RPMI7951 (cell line): ENCODE measurements around the gene ASAP3. TPM values are rescaled to one million over a fixed set of nuclear protein-coding genes. Genes with fewer than 3 reads are reported as not detected.

Source experiments
- DNase-seq: peaks from one replicate; pipeline ENCODE4 v3.0.0-alpha.2; 2012; ENCODE audit warnings: low read depth
- total RNA-seq: library from RNA; depleted of rRNA; stranded (reverse); fragments of >200 nt; shearing (Covaris generic); gene quantifications from 2 replicates; pipeline ENCODE4 v1.2.3, GENCODE V29; 2014

The ASAP3 gene
- total RNA-seq, 1 experiment from 2014 or later: 11.2 TPM

DNA sequence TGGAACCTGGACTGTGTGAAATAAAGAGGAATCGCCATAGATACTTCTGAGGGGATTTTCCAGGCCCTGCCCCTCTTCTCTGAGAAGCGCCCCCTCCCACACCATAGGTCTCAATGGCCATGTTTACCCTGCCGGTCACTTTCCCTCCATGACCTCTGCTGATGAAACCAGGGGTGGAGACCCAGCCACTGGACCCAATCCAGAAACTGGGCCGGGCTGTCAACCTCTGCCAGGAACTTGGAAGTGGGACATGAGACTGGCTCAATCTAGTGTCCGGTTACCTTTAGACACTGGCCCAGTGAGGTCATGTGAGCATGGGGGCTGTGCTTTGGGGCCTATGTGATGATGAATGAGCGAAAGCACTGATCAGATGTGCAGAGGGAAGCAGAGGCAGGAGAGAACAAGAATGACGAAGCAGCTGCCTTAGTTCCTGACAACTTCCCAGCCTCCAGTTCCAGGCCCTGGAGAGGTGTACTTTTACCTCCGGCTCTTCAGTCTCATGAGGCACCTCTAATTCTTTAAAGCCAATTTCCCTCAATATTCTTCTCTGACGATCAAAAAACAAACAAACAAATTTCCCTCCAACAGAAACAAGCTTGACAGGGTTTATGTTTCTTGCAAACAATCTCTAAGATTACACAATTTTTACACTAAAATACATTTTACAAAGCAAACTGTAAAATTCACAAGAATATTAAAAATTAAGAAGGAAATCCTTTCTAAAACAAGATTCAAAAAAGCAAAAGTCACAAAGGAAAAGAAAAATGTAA, 4.9 kb downstream of the ASAP3 start:
- DNase-seq: no peak

- no peak for DNase-seq
These were observed 6.4 kb downstream of the ASAP3 start for GRCh38 chr1:23477359-23478144.

DNA sequence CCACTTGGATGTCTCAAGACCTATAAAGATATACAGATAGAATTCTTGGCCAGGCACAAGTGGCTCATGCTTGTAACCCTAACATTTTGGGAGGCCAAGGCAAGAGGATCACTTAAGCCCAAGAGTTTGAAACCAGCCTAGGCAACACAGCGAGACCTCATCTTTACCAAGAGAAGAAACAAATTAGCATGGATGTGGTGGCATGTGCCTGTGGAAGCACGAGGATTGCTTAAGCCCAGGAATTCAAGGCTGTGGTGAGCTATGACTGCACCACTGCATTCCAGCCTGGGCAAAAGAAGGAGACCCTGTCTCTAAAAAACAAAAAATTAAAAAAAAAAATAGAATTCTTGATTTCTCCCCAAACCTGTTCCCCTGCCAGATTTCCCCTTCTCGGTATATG, 8.3 kb downstream of the ASAP3 start:
- DNase-seq: no peak

DNA sequence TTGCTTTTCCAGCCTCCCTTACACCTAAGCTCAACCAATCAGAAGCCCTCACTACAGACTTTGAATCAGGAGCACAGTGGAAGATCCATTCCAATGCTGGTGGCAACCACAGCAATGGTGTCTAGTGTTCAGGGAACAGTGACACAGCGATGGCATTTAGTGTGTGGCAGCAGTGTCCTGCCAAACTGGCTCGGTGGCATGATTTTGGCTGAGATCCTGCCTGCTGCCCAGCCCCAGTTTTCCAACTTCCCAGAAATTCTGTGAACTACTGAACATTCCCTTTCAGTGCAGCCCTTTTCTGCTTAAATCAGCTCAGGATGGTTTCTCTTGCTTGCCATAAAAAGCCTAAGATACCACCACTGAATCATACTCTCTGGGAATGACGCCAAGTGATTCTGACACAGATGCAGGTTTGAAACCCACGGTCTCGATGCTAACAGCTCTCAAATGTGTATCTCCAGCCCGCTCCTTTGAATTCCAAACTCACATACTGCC, 8.8 kb downstream of the ASAP3 start:
- peak; percentile 94 for DNase-seq

DNA sequence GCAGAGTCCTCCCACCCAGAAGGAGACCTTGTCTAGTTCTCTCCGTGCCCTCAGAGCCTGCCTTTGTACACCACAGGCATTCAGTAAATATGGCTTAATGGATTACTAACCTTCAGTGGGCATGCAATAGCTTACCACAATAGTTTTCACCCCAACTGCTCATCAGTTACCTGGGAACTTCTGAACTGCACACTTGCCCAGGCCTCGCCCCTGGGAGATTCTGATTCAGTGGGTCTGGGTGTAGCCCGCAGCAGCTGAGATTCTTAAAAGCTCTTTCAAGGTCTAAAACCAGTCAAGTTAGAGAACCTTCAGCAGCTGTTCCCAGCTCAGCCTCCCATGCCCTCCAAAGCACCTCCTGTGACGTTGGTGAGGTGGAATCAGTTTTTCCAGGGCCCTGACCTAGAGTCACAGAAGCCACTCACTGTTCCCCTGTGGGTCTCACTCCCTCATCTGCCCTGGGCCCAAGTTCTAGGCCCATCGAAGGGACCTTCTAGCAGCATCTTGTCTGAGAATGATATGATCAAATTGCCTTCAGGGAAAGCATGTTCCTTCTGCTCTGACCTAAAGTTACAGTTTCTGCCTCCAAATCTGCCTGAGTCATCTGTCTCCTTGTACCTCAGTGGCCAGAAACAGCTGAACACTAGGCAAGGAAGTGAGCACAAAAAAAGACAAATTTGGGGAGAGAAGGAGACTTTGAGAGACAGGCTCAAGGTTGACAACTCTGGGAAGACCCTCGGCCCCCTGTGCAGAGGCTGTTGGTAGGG, 10.8 kb downstream of the ASAP3 start:
- peak; percentile 46 for DNase-seq

- DNase-seq: no peak
These were observed 11.5 kb downstream of the ASAP3 start for GRCh38 chr1:23472351-23473036.

GRCh38 chr1:23471473-23472075, 12.4 kb downstream of the ASAP3 start:
- no peak for DNase-seq

DNA sequence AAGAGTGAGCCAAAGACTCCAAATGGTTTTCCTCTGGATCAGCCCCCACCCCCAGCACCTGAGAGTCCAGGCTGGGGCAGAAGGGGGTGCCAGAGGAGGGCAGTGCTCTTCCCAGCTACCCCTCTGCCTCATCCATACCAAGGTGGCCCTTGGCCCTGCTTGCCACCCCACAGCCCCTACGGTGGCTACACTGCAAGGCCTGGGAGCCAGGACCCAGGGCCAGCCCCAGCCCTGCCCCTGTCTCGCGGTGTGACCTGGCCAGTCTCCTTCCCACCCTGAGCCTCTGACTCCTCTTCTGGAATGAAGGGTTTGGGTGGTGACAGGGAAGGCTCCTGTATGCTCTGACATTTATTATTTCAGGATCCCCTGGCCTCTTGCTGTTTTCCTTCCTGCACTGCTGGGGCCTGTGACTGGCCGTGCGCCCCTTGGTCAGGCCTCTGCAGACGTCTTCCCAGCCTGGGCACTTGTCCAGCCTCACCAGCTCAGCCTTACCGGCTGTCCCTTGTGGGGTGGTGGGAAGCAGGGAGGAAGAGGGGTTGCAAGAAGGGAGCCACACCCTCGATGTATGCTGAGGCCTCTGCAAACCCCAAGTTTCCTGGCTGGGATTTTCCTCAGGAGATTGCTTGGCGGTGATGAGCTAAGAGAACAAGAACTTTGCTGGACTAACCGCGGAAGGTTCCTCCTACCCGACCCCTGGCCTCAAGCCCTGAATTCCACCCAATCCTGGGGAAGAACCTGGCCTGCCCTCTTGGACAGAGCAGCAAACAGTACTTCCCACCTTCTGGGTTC, 13.5 kb downstream of the ASAP3 start:
- peak; percentile 61 for DNase-seq

- DNase-seq: no peak
These were observed 14.5 kb downstream of the ASAP3 start for GRCh38 chr1:23469372-23469982.

DNA sequence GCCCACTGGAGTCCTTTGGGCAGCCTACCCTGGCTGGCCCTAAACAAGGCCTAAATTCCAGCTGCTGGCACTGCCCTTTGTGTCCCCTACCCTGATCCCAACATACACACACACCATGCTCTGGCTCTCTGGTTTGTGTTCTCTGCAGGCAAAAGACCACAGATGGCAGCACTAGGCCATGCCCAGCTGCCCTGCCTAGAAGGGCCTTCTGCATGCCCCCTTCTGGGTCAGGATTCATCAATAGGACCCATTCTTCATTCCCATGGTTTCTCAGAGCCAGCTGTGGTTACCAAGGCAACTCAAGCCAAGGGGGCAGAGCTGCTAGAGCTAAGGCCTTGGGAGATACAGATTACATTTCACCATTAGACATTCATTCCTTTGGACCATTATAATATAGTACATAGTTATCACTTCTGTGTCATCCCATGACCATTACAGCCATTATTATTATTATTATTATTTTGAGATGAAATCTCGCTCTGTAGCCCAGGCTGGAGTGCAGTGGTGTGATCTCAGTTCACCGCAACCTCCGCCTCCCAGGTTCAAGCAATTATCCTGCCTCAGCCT, 17.5 kb downstream of the ASAP3 start:
- DNase-seq: no peak

GRCh38 chr1:23463286-23463685, 20.7 kb downstream of the ASAP3 start:
- no peak for DNase-seq

GRCh38 chr1:23462766-23463165, 21.2 kb downstream of the ASAP3 start:
- no peak for DNase-seq

GRCh38 chr1:23461050-23461449, 22.9 kb downstream of the ASAP3 start:
- DNase-seq: no peak

DNA sequence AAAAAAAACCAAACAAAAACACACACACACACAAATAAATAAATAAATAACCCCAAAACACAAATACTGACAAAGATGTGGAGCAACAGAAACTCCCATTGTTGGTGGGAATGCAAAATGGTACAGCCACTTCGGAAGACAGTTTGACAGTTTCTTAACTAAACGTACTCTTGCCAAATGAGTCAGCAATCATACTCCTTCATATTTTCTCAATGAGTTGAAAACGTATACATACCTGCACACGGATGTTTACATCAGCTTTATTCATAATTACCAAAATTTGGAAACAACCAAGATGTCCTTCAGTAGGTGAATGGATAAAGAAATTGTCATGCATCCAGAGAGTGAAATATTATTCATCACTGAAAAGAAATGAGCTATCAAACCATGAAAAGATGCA, 23.5 kb downstream of the ASAP3 start:
- DNase-seq: no peak

GRCh38 chr1:23459338-23459757, 24.6 kb downstream of the ASAP3 start:
- DNase-seq: no peak

DNA sequence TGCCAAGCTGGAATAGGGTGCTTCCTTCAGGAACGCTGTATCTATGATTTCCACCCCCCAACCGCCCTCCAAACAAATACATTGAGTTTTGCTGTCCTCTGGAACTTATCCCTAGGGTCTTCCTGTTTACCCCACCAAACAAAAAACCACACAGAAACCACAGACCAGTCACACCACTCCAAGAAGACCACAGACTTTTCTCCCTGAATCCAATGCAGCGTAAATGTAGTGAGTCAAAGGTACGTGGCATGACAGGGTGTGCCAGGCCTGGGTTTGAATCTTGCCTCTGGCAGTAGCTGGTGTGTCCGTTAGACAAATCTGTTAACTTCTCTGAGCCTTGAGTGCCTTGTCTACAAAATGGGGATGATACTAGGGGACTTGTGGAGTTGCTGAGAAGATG, 27.8 kb downstream of the ASAP3 start:
- peak; percentile 97 for DNase-seq

- no peak for DNase-seq
These were observed 30.5 kb downstream of the ASAP3 start for GRCh38 chr1:23453455-23454000.

GRCh38 chr1:23452011-23452411, 32.0 kb downstream of the ASAP3 start:
- peak; percentile 88 for DNase-seq

DNA sequence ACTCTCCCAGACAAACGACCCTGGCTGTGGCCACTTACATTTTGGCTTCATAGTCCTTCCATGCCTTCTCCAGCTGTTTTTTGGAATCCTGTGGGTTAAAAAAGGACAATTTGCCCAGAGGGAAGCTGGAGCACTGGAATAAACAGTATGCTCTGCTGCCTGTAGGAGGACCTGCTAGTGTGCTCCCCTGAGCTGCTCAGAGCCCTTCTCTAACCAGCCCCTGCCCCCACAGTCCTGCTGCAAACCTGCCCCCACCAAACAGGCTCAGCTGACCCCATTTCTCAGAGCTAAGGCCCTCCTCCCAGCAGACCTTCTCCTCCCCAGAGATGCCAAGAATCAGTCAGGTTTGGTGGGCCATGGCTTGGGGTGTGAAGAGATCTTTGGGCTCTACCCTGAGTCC, 32.5 kb downstream of the ASAP3 start:
- DNase-seq: peak; percentile 44
